22Rv1 (cell line): ENCODE results near the gene GNPTAB.

Experiments
- CTCF ChIP-seq: fragments of 450-650 bp; IDR thresholded peaks from 2 replicates; pipeline ENCODE4 v1.5.1; 2017; ENCODE audit warnings: mild to moderate bottlenecking
- ZFX ChIP-seq: fragments of 450-650 bp; IDR thresholded peaks from 2 replicates; pipeline ENCODE4 v1.6.1; 2017; ENCODE audit warnings: antibody characterized with exemption, borderline replicate concordance

- TF ChIP-seq CTCF (no peak), ZFX (no peak)
Measured at GRCh38 chr12:101720118-101720517, 110.6 kb downstream of the GNPTAB start.
